HL-60 (cell line): ENCODE measurements around the gene CERS6.

Source experiments
- DNase-seq, 2 experiments: peaks; one replicate each; pipeline ENCODE4 v3.0.0-alpha.2; 2010 to 2020; ENCODE audit warnings: low read depth in 1 of 2, low spot score in 1 of 2
- H3K27ac ChIP-seq: fragments of 250-450 bp; sonication (Bioruptor Pico); replicated peaks from 2 replicates; pipeline ENCODE4 v1.5.1; 2020; ENCODE audit warnings: mild to moderate bottlenecking, moderate library complexity
- H3K27me3 ChIP-seq: fragments of 250-450 bp; sonication (Bioruptor Pico); 2 replicates; pipeline ENCODE4 v1.5.1; 2021; ENCODE audit warnings: mild to moderate bottlenecking, moderate library complexity; ENCODE audit not compliant: insufficient read depth, poor library complexity, severe bottlenecking
- H3K4me3 ChIP-seq: replicated peaks from 2 replicates; pipeline ENCODE4 v1.5.1; 2011; ENCODE audit warnings: mild to moderate bottlenecking, control low read depth, low read length; ENCODE audit not compliant: insufficient read depth
- CTCF ChIP-seq: IDR thresholded peaks from one replicate; pipeline ENCODE4 v1.5.1; 2011; ENCODE audit warnings: low read length, control low read depth, inconsistent platforms; ENCODE audit not compliant: insufficient read depth
- GABPA ChIP-seq: IDR thresholded peaks from 2 replicates; pipeline ENCODE4 v1.6.1; 2012; ENCODE audit warnings: low read depth
- POLR2AphosphoS5 ChIP-seq: IDR thresholded peaks from 2 replicates; pipeline ENCODE4 v1.6.1; 2012; ENCODE audit warnings: low read depth
- REST ChIP-seq: IDR thresholded peaks from 2 replicates; pipeline ENCODE4 v1.6.1; 2012; ENCODE audit warnings: low read depth; ENCODE audit not compliant: insufficient replicate concordance
- SPI1 ChIP-seq: IDR thresholded peaks from 2 replicates; pipeline ENCODE4 v1.6.1; 2012; ENCODE audit warnings: low read depth, mild to moderate bottlenecking, borderline replicate concordance

CERS6 gene

GRCh38 chr2:168753765-168754329 is 297.8 kb downstream of the CERS6 start:
- H3K27ac ChIP-seq, result no peak overlapping the region
- TF ChIP-seq REST (no peak), POLR2AphosphoS5 (no peak), SPI1 (no peak), GABPA (no peak)
- no peak for DNase-seq
- H3K4me3 ChIP-seq, result no peak overlapping the region
- no peaks in the 10 kb centered on the region for H3K27me3 ChIP-seq

GRCh38 chr2:168757223-168757622 is 301.2 kb downstream of the CERS6 start:
- TF ChIP-seq CTCF (no peak), GABPA (no peak), SPI1 (no peak), REST (no peak), POLR2AphosphoS5 (no peak)
- no peak overlapping the region for H3K4me3 ChIP-seq
- H3K27me3 ChIP-seq, result no peaks in the 10 kb centered on the region
- DNase-seq, result no peak
- no peak overlapping the region for H3K27ac ChIP-seq

- Histone ChIP-seq H3K27me3 (no peaks in the 10 kb centered on the region), H3K4me3 (no peak overlapping the region), H3K27ac (no peak overlapping the region)
- TF ChIP-seq SPI1 (no peak), REST (no peak), POLR2AphosphoS5 (no peak), CTCF (peak; percentile 27), GABPA (no peak)
- DNase-seq, result peak in 1 of 2 experiments; percentile 20
Observed at GRCh38 chr2:168758970-168759820, 303.1 kb downstream of the CERS6 start.
